ENCODE measurements around the gene WARS2. TPM values are rescaled to one million over a fixed set of nuclear protein-coding genes. Genes with fewer than 3 reads are reported as not detected.

WARS2 gene
- polyA plus RNA-seq, 3 donors from 2014 or later: 6.5 to 10.6 (median 9.5) TPM

DNA sequence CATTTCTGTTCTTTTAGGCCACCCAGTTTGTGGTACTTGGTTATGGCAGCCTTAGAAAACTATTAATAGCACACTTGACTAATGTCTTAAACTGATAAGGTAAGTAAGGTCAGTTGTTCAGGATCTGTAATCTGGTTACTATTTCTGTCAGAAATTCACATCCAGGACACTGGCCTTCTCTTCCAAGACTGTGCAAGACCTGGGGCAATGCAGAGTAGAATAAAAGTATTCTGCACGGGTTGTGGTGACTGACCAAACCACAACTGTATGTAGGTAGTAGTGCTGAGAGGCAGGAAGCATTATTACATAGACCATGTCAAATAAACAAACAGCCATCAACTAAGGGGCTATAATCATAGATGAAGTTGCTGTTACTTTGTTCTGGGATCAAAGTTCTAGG lies 46.7 kb downstream of the WARS2 start:
- DNase-seq: no peak
- peaks cover 8 to 13% of the 10 kb centered on the region in 2 donors for H3K4me1 Mint-ChIP-seq
- H3K27me3 Mint-ChIP-seq (ENCODE audit: low read depth in 3 of 3): peaks cover 0 to 2% (median 0%) of the 10 kb centered on the region in 3 donors
- H3K27ac Mint-ChIP-seq: peak overlapping the region in 1 of 6 donors; percentile 0
- peaks cover 0 to 2% (median 0%) of the 10 kb centered on the region in 6 donors for H3K9me3 Mint-ChIP-seq
- peaks cover 0 to 9% (median 3%) of the 10 kb centered on the region in 3 donors for H3K36me3 Mint-ChIP-seq
- no peak overlapping the region for H3K4me3 Mint-ChIP-seq

DNA sequence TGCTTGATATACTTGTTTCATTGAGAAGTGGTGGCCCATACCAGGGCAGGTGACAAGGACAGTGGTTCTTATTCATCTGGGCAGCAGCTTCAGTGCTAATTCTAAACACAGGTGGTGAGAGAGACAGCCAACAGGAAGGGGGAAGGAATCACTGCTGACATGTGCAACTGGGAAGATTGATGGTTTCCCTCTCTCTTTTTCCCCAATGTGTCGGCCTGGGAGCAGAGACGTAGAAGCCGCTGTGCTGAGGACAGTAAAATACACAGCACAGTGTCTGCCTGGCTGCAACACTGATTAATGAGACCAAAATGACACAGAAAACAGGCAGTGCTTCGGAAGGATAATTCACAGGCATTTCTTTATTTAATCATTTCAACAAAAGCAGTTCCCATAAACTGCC lies 48.8 kb downstream of the WARS2 start:
- peaks cover 0 to 1% (median 0%) of the 10 kb centered on the region in 3 donors for H3K27me3 Mint-ChIP-seq (ENCODE audit: low read depth in 3 of 3)
- no peak overlapping the region for H3K27ac Mint-ChIP-seq
- H3K4me3 Mint-ChIP-seq: no peak overlapping the region
- H3K4me1 Mint-ChIP-seq: peaks cover 6 to 13% of the 10 kb centered on the region in 2 donors
- H3K9me3 Mint-ChIP-seq: peaks cover 0 to 2% (median 0%) of the 10 kb centered on the region in 6 donors
- DNase-seq: no peak
- peaks cover 0 to 9% (median 6%) of the 10 kb centered on the region in 3 donors for H3K36me3 Mint-ChIP-seq

DNA sequence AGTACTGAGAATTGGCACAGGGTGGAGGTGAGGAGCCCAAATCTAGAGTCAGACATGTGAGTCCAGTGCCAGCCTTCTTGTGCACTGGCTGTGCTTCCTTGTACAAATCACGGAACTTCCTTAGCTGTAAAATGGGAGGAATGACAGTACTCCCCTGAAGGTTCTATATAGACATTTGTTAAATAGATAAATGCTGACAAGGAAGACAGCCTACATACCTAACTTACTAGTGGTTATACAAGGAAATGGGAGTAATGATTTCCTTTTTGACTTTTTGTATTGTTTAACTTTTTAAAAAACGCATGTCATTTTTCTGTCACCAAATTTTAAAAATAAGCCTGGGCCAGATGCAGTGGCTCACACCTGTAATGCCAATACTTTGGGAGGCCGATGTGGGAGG lies 50.2 kb downstream of the WARS2 start:
- Mint-ChIP-seq H3K36me3 (peaks cover 0 to 11% (median 8%) of the 10 kb centered on the region in 3 donors), H3K27me3 (ENCODE audit: low read depth in 3 of 3) (peaks cover 0 to 1% (median 1%) of the 10 kb centered on the region in 3 donors), H3K27ac (no peak overlapping the region), H3K4me1 (peaks cover 6 to 13% of the 10 kb centered on the region in 2 donors), H3K9me3 (peaks cover 0 to 2% (median 0%) of the 10 kb centered on the region in 6 donors), H3K4me3 (no peak overlapping the region)
- DNase-seq: no peak

DNA sequence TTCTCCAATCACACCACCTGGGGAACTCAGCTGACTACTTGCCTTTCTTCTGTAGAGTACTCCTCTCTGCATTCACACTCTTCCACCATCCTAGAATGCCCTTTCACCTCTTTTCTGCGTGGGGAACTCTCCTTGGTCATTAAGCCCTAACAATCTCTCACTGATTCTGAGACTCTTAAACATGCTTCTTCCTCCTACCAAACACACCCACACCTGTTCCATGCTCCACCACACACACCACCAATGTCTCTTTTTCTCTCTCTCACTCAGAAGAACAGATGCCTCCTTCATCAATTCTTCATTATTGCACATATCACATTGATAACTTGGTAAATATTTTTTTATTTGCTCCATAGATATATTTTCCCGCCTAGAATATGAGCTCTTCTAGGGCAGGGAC lies 53.6 kb downstream of the WARS2 start:
- Mint-ChIP-seq H3K27ac (no peak overlapping the region), H3K27me3 (ENCODE audit: low read depth in 3 of 3) (peaks cover 0 to 3% (median 1%) of the 10 kb centered on the region in 3 donors), H3K9me3 (peaks cover 0 to 3% (median 0%) of the 10 kb centered on the region in 6 donors), H3K36me3 (peaks cover 0 to 16% (median 13%) of the 10 kb centered on the region in 3 donors), H3K4me3 (no peak overlapping the region), H3K4me1 (no peaks in the 10 kb centered on the region)
- no peak for DNase-seq

DNA sequence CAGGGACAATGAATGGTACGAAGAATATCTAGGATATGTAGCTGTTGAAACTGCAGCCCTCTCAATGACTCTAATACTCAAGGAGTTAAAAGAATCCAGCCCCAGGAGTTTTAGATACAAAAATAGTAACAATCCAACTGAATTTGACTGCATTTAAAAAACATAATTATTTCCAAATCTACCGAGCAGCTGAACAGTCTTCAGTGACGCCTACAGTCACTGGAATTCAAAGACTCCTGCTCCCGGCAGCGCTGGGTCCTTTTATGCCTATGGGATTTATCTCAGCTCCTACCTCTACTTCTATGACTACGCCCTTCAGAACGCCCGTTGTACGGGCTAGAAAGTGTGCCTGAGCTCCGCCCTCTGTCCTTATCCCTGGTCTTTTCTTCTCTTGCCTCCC lies 55.7 kb downstream of the WARS2 start:
- H3K27me3 Mint-ChIP-seq (ENCODE audit: low read depth in 3 of 3): peaks cover 0 to 3% (median 1%) of the 10 kb centered on the region in 3 donors
- H3K36me3 Mint-ChIP-seq: peaks cover 0 to 13% (median 9%) of the 10 kb centered on the region in 3 donors
- no peak overlapping the region for H3K4me3 Mint-ChIP-seq
- H3K4me1 Mint-ChIP-seq: peaks cover 0 to 5% of the 10 kb centered on the region in 2 donors
- no peak overlapping the region for H3K27ac Mint-ChIP-seq
- no peak for DNase-seq
- H3K9me3 Mint-ChIP-seq: peaks cover 0 to 3% (median 0%) of the 10 kb centered on the region in 6 donors

DNA sequence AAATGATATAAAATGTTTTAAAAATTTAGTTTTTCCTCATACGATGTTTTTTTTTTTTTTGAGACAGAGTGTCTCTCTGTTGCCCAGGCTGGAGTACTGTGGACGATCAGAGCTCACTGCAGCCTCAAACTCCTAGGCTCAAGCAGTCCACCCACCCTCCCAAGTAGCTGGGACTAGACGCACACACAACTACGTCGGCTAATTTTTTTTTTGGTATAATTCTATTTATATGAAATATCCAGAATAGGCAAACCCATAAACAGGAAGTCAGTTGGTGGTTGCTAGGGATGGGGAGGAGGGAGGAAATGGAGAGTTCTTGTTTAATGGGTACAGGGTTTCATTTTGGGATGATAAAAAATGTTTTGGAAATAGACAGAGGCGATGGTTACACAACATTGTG lies 56.5 kb downstream of the WARS2 start:
- Mint-ChIP-seq H3K9me3 (peaks cover 0 to 3% (median under 1%) of the 10 kb centered on the region in 6 donors), H3K27ac (no peak overlapping the region), H3K4me1 (peaks cover 5% of the 10 kb centered on the region in 2 donors), H3K4me3 (no peak overlapping the region), H3K36me3 (peaks cover 0 to 13% (median 4%) of the 10 kb centered on the region in 3 donors), H3K27me3 (ENCODE audit: low read depth in 3 of 3) (peaks cover 0 to 3% (median 1%) of the 10 kb centered on the region in 3 donors)
- DNase-seq: no peak

DNA sequence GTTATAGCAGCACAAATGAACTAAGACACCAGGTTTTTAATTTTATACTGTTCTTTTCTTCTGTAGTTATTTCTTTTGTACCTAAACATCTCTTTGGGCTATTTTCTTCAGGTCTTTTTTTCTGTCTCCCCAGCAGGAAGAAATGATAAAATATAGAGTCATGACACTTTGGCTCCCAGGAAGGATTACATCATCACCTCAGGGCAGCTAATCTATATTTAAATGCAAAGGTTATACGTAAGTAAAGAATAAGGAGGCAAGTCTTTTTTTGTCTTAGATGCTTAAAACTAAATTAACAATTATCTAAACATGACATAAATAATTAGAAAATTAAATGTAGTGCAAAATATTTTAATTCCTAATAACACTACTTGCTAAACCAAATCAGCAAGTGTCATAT lies 57.0 kb downstream of the WARS2 start:
- no peak for DNase-seq
- no peak overlapping the region for H3K27ac Mint-ChIP-seq
- H3K27me3 Mint-ChIP-seq (ENCODE audit: low read depth in 3 of 3): peaks cover 0 to 3% (median 1%) of the 10 kb centered on the region in 3 donors
- peaks cover 0 to 3% (median 1%) of the 10 kb centered on the region in 6 donors for H3K9me3 Mint-ChIP-seq
- no peak overlapping the region for H3K4me3 Mint-ChIP-seq
- H3K36me3 Mint-ChIP-seq: peaks cover 0 to 13% (median 4%) of the 10 kb centered on the region in 3 donors
- peaks cover 5% of the 10 kb centered on the region in 2 donors for H3K4me1 Mint-ChIP-seq

DNA sequence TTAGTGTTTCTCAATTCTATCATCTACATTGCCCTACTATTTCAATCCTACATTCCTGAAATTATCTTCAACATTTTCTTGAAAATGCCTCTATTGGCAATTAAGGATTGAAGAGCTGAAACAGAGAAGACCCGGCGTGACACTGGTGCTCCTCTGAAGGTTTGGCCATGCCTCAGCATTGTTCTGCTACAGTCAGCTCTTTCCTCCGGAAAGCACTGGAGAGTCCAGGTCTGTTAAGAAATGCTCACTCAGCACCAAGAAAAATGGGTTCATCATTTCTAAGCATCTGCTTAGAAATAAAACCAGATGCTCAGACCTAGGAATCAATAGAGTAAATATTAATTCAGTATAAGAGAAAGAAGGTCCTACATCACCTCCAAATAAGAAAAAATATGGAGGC lies 58.8 kb downstream of the WARS2 start:
- Mint-ChIP-seq H3K27ac (no peak overlapping the region), H3K9me3 (peaks cover 0 to 3% (median 2%) of the 10 kb centered on the region in 6 donors), H3K27me3 (ENCODE audit: low read depth in 3 of 3) (peaks cover 0 to 2% (median 1%) of the 10 kb centered on the region in 3 donors), H3K4me3 (no peak overlapping the region), H3K36me3 (peaks cover 0 to 14% (median 7%) of the 10 kb centered on the region in 3 donors), H3K4me1 (peaks cover 5% of the 10 kb centered on the region in 2 donors)
- no peak for DNase-seq

DNA sequence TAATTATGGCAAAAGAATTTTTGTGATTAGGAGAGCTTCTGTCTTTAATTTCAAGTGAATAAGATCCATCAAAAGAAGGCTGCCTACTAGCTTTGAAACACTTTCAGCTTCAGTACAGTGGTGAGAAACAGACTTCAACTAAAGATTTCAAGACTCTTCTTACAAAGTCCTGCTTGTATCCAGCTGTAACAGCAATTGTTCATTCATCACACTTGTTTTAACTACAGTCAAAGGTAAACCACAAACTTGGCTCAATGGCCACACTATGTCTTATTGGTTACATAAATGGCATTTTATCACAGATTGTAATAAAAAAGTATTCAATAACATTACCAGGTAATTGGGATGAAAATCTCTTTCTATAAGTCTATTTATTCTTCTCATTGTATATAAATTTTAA lies 59.2 kb downstream of the WARS2 start:
- Mint-ChIP-seq H3K27me3 (ENCODE audit: low read depth in 3 of 3) (peaks cover 0 to 2% (median 1%) of the 10 kb centered on the region in 3 donors), H3K9me3 (peaks cover 0 to 3% (median 2%) of the 10 kb centered on the region in 6 donors), H3K4me3 (no peak overlapping the region), H3K4me1 (peaks cover 5% of the 10 kb centered on the region in 2 donors), H3K27ac (no peak overlapping the region), H3K36me3 (peaks cover 0 to 14% (median 8%) of the 10 kb centered on the region in 3 donors)
- no peak for DNase-seq

DNA sequence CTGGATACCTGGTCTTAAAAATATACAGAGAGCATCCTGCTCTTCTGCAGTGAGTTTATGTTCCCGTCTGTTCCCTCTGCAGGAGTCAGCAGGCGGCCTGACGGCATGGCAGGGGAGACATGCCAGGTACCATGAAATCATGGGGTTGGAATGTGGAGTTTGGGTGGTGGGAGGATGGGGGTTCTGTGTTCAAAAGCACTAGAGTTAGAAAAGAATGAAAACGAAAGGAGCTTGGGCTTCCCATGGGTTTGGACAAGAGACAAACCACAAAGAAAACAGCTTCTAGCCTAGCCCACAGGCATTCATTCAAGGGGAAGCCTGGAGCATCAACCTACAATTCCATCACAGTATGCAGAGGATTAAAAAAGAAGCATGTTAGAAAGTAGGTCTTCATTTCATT lies 59.9 kb downstream of the WARS2 start:
- DNase-seq: no peak
- H3K4me1 Mint-ChIP-seq: peaks cover 5% of the 10 kb centered on the region in 2 donors
- peaks cover 0 to 21% (median 15%) of the 10 kb centered on the region in 3 donors for H3K36me3 Mint-ChIP-seq
- H3K27me3 Mint-ChIP-seq (ENCODE audit: low read depth in 3 of 3): peaks cover 0 to 2% (median 1%) of the 10 kb centered on the region in 3 donors
- H3K9me3 Mint-ChIP-seq: peaks cover 0 to 5% (median 3%) of the 10 kb centered on the region in 6 donors
- no peak overlapping the region for H3K27ac Mint-ChIP-seq
- H3K4me3 Mint-ChIP-seq: no peak overlapping the region

DNA sequence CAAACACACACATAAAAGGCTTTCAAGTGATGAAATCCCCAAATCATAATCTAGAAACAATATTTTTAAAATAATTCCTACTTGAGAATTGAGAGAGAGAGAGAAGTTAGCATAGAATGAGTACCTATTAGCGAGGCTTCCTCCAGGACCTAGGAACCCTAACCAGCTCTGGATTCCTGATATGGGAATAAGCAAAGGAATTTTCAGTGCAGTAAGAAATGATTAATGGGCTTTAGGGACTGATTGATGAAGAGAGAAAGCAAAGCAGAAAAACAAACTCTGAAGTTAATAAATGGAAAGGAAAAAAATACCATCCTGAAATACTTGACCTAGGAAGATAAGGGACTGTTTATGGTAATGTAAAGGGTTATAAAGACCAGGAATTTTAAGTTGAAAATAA lies 60.6 kb downstream of the WARS2 start:
- H3K36me3 Mint-ChIP-seq: peaks cover 0 to 15% (median 12%) of the 10 kb centered on the region in 3 donors
- H3K4me1 Mint-ChIP-seq: peaks cover 5% of the 10 kb centered on the region in 2 donors
- H3K27ac Mint-ChIP-seq: no peak overlapping the region

DNA sequence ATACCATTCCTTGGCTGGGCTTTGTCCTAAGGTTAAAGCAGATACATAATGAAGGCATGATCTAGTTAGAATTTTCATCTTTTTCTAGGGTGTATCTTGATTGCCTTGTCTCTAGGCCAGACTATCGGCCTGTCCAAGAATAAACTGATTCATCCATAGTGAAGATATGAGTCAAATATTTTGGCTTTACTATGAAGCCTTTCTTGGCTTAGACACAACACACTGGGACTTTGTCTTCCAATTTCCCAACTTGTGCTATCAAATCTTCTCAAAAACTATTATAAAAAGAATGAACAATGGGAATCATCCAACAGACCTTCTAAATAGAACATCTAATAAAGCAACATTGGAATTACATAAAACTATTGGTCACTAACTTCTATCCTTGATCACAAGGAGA lies 64.8 kb downstream of the WARS2 start:
- peaks cover 2 to 5% of the 10 kb centered on the region in 2 donors for H3K4me1 Mint-ChIP-seq
- H3K4me3 Mint-ChIP-seq: no peak overlapping the region
- DNase-seq: no peak
- peaks cover 0 to 11% (median 2%) of the 10 kb centered on the region in 6 donors for H3K9me3 Mint-ChIP-seq
- no peak overlapping the region for H3K27ac Mint-ChIP-seq
- H3K36me3 Mint-ChIP-seq: peaks cover 14 to 30% (median 20%) of the 10 kb centered on the region in 3 donors
- no peaks in the 10 kb centered on the region for H3K27me3 Mint-ChIP-seq (ENCODE audit: low read depth in 3 of 3)

More for the DNA sequence above, 60.6 kb downstream of the WARS2 start:
- peaks cover 0 to 5% (median 1%) of the 10 kb centered on the region in 6 donors for H3K9me3 Mint-ChIP-seq
- no peak for DNase-seq
- no peaks in the 10 kb centered on the region for H3K27me3 Mint-ChIP-seq (ENCODE audit: low read depth in 3 of 3)
- no peak overlapping the region for H3K4me3 Mint-ChIP-seq

DNA sequence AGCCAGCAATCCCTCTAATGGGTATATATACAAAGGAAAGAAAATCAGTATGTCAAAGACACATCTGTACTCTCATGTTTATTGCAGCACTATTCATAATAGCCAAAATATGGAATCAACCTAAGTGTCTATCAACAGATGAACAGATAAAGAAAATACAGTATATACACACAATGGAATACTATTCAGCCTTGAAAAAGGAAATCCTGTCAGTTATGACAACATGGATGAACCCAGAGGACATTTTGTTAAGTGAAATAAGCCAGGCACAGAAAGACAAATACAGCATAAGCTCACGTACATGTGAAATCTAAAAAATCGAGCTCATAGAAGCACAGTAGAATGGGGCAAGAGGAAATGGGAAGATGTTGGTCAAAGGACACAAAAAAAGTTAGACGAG lies 69.1 kb downstream of the WARS2 start:
- Mint-ChIP-seq H3K36me3 (peaks cover 14 to 27% (median 17%) of the 10 kb centered on the region in 3 donors), H3K9me3 (peaks cover 0 to 9% (median 0%) of the 10 kb centered on the region in 6 donors)

DNA sequence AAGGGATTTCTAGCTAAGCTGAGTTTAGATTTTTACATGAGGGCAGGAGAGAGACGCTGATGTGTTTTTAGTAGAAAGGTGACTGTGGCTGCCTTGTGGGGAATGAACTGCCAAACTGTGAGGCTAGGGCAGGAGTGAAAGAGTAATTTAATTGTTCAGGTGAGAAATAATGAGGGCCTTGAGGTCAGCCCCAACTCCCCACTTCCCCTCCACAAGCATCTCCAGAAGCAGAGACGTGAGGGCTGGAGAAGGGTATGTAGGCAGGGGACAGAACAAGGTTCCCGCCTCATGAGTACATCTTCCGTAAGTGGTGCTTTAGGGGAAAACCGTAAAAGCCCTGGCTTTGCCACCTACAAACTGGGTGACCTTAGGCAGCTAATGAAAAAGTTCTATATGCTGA lies 70.8 kb downstream of the WARS2 start:
- peak; percentile 5 to 38 (median 19) for DNase-seq
- Mint-ChIP-seq H3K4me3 (peak overlapping the region in 3 of 5 donors; percentile 14 to 49 (median 49)), H3K4me1 (peaks cover 16% of the 10 kb centered on the region in 2 donors), H3K27me3 (ENCODE audit: low read depth in 3 of 3) (no peaks in the 10 kb centered on the region), H3K36me3 (peaks cover 8 to 19% (median 13%) of the 10 kb centered on the region in 3 donors), H3K9me3 (peaks cover 0 to 9% (median 0%) of the 10 kb centered on the region in 6 donors), H3K27ac (peak overlapping the region; percentile 2 to 73 (median 60))

More for the DNA sequence above, 69.1 kb downstream of the WARS2 start:
- Mint-ChIP-seq H3K4me3 (no peak overlapping the region), H3K27ac (no peak overlapping the region), H3K4me1 (peaks cover 16% of the 10 kb centered on the region in 2 donors), H3K27me3 (ENCODE audit: low read depth in 3 of 3) (no peaks in the 10 kb centered on the region)
- DNase-seq: no peak
